HG03066 (cell line): ENCODE measurements around the gene DMRTB1.

Experiments used
- ATAC-seq: cut with Tn5 transposase; IDR thresholded peaks from one replicate; pipeline ENCODE4 v1.9.1; 2021; ENCODE audit warnings: low read depth; ENCODE audit not compliant: unreplicated experiment

DMRTB1 gene

DNA sequence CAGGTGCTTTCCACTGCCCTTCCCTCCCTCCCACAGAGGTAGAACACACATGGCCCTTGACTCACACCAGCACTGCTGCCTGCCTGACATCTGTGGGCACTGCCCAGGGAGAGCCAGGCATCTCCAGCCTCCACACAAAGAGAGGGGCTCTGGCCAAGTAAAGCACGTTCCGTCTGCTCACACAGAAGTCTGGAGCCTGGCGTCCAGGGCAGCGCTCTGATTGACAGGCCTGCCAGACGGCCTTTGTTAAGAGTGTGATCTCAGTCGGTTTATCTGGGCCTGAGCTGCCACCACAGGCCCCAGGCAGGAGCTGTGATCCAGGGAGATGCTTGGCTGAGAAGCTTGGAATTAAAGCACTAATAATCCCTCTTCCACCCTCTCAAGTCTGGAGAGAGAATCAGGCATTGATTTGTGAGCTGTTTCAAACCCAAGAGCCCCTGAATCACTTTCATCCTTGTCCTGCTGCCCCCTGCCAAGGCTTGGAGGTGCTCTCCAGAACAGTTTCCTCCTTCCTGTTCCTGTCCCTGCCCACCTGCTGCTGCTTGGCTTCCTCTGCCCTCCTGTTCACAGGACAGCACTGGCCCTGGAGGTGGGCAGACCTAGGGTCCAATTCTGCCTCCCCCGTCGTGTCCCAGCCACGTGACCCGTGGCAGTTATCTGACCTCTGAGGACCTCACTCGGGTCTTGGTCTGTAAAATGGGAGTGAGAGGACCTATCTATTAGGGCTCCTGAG is 3.7 kb downstream of the DMRTB1 start:
- no peak for ATAC-seq

DNA sequence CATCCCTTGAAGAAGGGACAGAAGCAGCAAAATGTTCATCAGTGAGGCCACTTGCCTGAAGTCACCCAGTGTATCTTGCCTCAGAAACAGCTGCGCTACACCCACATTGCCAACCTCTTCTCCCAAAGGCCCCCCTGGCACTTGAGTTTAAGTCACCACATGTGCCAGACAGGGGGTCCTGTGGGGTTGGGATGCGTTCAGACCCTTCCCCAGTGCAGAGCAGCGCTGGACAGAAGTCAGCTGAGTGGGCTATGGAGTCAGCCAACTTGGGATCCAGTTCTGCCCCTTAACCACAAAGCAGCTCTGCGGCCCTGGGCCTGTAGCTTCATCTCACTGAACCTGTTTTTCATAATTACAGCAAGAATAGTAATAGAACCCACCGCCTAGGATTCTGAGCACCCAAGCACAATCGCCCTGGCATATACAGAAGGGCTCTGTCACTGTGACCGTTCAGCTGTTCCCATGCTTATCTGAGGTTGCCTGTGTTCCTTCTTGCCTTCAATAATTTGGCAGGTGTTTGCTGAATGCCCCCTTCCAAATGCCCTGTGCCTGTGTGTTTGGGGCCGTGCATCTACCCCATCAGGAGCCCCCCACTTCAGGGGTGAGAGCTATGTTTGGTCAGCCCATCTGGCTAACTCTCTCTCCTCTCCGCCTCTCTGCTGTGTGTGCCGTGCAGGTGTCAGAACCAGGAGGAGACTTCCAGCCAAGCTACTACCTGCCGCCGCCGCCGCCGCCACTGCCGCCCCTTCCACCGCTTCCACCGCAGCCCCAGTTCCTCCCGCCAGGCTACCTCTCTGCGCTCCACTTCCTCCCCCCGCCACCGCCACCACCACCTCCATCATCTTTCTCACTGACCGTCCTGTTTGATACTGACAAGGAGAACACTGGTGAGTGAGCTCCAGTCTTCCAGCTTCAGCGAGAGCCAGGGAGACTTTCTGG is 5.0 kb downstream of the DMRTB1 start:
- ATAC-seq, result no peak

DNA sequence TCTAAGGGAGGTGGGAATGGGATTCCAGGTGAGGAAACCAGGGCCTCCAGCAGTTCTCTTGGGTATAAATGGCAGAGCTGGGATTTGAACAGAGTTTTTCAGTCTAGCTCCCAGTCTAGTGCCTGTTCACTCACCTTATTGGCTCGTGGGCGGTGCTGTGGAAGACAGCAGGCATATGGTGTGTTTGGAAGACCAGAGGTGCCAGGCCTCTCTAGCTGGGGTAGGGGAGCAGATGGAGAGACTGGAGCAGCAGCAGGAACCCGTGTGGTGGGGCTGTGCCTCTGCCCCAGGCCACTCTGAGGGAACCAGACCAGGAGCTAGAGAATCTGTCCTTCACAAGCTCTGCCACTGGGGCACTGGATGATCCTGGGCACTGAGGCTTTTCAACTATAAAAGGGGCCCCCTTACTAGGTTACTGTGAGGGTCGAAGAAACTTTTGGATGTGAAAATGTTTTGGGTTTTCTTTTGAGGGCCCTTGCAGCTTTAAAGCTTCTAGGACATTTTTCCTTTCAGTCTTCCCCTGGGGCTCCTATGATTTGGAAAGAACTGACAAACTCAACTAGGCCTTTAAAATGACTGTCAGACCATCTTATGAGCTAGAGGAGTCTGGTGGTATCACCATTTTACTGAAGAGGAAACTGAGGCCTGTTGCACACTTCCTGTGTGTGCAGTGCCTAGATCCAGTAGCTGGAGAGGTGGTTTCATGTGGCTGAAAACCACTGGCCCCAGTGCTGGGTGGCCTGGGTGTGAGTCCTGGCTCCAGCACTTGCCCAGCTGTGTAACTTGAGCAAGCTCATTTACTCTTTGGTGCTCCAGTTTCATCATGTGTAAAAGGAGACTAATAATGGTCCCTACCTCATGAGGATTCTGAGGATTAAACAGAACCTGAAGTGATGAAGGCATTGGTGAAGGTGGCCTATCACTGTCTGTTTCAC is 6.1 kb downstream of the DMRTB1 start:
- no peak for ATAC-seq

DNA sequence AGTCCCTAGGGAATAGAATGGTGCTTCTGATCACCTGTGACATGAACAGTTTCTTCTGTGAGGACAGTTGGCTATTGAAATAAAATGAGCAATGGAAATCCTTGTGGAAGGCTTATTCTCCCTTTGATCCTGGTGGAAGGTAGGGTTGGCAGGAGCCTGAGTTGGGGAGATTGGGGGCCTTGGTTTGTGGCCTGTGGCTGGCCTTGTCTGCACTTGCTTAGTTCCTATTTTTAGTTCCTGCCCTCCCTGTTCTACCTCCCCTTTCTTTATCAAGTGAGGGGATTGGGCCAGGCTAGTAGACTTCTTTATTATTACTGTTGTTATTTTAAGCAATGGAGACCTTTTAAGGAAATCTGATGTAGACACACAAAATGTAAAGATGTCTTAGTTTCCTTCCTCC is 8.2 kb downstream of the DMRTB1 start:
- no peak for ATAC-seq

DNA sequence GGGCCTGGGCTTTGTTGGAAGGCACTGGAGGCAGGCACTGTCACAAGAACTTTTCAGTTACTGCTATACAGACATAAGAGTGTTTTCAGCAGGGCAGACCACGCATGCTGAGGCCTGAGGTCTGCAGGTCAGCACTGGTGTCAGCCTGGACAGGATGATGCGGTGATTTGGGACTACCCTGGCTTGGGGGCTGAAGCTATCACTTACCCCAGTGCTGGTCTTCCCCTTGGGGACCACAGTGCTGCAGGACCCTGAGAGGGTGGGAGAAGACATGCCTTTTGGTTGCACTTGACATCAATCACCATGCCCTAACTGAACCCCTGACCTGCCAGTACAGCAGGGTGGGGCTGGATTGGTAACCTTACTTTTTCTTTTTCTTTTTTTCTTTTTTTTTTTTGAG is 9.2 kb downstream of the DMRTB1 start:
- ATAC-seq, result no peak

DNA sequence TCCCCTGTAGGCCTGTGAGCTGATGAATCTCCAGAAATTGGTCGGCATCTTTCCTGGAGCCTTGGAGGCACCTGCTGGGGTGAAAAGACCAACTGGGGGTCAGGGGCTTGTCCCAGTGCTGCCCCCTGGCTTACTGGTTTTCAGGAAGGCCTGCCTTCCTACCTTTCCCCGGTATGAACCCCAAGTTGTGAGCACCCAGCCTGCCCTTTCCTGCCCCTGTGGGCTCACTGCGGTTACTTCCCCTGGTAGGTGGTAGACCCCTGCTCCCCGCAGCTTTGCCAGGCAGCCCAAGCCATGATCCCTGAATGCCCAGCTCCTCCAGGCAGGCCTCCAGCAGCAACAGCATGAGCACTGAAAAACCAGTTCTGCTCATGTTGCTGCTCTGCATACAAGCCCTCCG is 10.2 kb downstream of the DMRTB1 start:
- ATAC-seq, result no peak

DNA sequence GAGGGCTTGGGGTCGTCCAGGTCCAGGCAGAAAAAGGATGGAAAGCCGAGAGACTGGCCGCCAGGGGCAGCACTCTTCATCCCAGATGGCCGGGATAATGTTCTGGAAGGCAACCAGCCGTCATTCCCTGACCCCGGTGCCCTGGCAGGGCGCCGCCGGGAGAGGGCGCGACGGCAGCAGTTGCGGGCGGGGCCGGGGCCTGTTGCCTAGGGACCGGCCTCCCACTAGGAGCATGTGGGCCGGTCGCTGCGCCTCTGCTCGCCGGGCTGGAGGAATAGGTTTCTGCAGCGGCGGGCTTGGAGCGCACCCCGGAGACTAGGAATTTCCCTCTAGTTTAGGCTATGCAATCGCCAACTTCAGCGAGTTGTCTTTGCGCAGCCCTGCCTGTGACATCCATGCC is 11.0 kb downstream of the DMRTB1 start:
- no peak for ATAC-seq

DNA sequence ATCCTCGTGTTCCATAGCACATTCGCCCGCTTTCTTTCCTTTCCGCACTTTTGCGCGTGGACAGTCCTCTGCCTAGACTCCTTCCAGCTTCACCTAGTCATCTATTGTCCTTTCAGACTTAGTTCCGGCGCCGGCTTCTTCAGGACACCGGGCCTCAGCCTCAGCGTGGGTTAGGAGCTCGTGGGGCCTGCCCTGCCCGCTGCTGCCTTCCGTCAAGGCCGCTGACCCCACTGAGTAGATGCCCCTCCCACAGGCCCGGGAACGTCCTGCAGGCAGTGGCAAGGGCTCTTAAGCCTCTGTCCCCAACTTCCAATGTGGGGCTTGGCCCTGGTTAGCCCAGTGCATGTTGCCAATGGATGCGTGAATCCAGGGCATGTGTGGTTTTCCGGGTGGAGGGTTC is 11.4 kb downstream of the DMRTB1 start:
- no peak for ATAC-seq

DNA sequence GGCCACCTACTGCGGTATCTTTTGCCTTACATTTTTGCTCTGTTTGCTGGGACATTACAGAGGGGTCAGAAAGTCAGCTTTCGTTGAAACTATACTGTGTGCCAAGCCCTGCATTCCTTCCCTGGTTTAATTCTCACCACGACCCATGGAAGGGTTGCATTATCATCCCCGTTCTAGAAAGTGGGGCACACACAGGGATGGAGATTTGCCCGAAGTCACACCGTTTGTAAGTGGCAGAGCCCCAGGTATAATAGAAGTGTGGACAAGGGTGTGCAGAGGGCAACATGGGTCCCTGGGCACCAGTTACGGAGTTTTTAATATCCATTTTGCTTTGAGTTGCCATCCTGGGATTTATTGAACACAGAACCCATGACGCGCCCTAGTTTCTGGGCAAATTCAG is 11.8 kb downstream of the DMRTB1 start:
- ATAC-seq, result no peak

DNA sequence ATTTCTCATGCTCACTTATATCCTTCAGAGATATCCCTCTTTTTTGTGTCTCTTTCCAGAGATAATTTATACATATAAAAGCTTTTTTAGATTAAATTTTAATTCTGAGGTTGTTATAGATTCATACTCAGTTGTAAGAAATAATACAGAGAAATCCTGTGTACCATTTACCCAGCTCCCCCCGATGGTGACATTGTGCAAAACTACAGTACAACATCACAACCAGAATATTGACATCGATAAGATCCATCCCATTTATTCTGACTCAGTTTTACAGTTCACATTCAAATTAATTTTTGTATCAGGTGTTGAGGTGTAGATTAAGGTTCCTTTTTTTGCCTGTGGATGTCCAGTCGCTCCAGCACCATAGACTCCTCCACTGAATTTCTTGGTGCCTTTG is 14.3 kb downstream of the DMRTB1 start:
- no peak for ATAC-seq

DNA sequence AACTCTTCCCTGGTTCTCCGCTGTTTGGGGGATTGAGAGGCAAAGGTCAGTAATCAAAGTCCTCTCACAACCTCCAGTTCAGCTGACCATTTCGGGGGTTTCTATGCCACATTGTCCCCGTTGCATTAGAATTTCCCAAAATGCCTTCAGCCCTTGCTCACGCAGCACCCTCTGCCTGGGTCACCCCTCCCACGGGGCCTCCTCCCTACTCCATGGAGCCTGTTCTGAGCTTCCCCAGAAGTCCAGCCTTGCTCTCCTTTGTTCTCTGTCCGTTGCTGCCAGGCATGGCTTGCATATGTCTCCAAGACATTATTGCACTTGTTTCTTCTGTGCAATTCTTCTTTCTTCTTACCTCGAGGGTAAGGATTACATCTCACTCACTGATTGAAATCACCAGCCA is 16.5 kb downstream of the DMRTB1 start:
- no peak for ATAC-seq

DNA sequence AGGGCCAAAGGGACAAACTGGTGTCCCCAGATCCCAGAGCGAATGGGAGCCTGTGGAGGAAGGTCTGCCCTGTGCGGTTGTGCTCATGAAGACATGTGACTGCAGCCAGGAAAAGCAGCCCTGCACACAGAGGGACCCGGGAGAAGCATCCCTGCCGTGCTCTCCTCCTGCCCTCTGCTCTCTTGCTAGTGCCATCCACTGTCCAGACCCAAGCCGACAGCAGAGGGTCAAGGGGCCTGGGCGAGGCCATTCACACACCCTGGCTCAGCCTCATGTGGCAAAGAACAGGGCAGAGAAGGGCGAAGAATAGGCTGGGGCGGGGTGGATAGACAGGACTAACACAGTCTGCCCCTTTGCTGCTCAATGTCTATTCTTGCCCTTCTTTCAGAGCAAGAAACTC is 17.4 kb downstream of the DMRTB1 start:
- ATAC-seq, result no peak

DNA sequence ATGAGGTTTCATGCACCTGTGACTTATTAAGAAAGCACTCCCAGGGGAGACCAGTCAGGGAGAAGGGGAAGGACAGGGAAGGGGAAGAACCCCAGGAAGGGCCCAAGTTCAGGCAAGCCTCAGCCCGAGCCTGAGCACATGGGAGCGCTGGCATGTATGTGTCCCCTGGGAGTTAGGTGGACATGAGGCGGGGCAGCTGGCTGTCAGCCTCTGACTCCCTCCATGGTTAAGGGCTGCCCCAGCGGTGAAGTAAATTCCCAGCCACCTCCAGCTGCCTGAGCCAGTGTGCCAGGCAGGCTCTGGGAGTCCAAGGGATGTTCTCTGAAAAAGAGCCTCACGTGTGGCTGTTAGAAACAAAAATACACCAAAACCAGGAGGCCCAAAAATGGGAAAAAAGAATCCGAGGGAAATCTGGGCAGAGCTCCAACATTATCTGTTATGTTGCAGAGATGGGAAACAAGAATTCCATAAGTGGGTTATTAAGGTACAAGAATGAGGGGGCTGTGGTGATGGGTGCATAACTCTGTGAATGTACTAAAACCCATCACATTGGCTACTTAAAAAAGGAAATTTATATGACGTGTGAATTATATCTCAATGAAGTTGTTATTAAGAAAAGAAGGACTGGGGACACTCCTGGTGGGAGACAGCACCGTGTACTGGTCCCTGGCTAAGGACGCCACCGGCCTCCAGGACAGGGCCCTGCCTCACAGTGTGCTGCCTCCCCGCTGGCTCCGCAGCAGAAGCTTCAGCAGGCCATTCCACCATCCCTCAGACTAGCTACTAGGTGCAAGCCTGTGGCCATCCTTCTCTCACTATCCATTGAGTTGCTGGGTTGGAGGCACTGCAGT is 18.7 kb downstream of the DMRTB1 start:
- ATAC-seq, result no peak

DNA sequence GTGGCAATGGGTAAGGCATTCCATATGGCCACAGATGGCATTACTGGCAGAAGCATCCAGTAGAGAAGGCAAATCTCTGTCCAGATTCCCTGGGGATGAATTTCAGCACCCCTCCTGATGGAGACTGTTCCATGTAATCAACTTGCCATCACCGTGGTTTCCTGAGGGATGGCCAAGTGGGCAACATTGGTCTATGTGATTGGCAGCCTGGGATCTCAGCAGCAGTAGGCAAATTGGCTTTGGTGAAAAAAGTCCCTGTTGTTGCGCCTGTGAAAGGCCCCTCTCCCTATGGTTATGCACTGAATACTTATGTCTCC is 19.3 kb downstream of the DMRTB1 start:
- no peak for ATAC-seq

DNA sequence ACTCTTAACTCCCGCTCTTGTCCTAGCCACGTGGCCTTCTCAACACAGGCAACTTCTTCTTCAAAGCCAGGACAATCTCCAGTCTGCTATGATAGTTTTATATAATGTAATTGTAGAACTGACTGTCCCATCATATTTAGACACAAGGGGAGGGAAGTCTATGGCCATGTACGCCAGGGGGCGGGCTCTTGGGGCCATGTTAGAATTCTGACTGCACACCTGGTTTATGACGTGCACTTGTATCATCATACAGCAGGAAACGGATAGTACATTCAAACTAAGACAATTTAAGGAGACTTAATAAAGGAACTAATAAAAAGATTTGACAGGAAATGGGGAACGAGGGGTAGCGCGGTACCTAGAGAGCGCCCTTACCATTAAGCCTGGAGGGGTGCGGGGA is 21.5 kb downstream of the DMRTB1 start:
- ATAC-seq, result no peak

DNA sequence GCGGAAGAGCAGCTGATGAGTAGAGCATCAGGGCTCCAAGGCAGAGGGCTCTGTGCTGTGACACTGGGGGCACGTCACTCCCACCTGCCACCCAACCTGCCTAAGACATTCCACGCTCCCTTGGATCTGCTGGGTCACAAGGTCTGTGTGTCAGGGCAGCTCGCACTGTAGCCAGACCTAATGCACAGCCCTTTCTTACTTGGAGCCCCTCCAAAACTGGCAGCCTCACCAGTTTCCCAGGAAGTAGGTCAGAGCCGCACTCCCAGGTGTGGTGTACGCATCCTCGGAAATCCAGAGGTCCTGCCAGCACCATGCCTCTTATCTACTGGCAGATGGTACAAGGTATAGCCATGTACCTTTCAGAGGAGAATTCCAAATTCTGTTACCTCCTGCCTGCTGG is 22.3 kb downstream of the DMRTB1 start:
- no peak for ATAC-seq

DNA sequence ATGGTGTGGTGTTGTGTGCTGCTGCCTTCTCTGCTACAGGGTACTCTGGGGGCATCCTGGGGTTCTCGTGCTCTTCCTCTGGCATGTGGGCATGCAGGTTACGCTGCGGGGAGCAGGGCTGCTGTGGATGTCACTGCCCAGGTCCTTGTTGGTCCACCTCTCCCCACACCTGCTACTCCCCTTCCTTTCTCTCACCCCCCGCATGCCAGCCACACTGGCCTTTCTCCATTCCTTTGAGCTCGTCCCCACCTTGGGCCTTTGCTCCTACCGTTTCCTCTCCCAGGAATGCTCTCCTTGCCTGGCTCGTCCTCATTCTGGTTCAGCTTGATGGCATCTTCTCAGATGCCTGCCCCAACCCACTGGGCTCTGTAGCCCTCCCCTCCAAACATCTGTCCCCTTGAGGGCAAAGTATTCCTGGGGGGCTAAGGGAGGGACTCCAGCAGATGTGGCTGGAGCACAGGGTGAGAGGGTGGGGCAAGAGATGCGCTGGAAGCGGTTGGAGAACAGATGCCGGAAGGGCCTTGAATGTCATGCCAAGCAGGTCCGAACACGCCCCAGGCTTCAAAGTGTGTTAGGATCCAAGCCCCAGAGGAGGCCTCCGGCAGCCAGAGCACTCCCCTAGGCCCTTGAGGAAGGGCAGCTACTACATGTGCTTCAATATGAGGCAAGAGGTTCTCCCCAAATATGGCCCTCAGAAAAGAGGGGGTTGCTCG is 23.4 kb downstream of the DMRTB1 start:
- ATAC-seq, result no peak

DNA sequence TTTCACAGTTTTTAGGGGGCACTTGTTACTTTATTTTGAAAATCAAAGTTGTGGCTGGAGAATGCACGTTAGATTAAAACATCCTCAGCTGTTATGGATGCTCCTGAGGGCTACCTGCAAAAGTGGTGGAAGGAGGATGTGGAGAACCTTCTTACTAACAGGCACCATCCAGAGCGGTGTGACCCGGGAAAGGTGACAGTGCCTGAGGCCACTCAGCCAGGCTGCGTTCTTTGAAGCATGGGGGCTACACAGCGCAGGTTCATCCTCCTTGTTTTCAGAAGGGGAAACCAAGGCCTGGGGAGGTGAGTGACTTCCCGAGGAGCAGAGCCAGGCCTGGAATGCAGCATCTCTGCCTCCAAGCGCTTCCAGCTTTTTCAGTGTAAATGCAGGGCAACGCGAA is 24.0 kb downstream of the DMRTB1 start:
- ATAC-seq, result no peak

DNA sequence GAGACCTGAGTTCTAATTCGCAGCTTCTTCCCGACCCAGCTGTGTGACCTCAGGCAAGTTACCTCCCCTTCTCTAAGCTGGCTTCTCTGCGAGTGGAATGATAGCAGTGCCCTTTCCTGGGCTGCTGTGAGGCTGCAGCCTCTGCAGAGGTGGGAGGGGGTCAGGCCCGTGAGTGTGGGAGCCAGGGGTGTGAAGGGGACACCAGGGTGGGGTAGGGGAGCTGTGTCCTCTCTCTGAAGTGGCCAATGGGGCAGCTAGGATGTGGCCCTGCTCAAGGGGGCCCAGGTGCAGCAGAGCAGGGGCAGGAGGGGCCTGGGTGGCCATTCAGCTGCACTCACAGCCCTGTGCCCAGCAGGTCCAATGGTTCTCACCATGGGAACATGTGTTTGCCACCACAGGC is 24.5 kb downstream of the DMRTB1 start:
- ATAC-seq, result no peak
